GM12865 (cell line): ENCODE results near the gene PRC1.
A peak's percentile ranks its signal among the peaks of the same experiment; 100 is the strongest.

Source experiments
- DNase-seq: peaks from one replicate; pipeline ENCODE4 v3.0.0; 2010; ENCODE audit warnings: low read depth
- H3K4me3 ChIP-seq: 2 replicates; pipeline ENCODE4 v1.5.1; 2011; ENCODE audit warnings: mild to moderate bottlenecking, low read depth, low read length, control low read depth
- TF ChIP-seq, protein P1 (sequence below): IDR thresholded peaks from 2 replicates; pipeline ENCODE4 v1.5.1; 2011; ENCODE audit warnings: low read length, control low read depth, low read depth, inconsistent platforms; ENCODE audit not compliant: insufficient read depth; ENCODE audit errors: missing control alignments

PRC1 gene, protein sequence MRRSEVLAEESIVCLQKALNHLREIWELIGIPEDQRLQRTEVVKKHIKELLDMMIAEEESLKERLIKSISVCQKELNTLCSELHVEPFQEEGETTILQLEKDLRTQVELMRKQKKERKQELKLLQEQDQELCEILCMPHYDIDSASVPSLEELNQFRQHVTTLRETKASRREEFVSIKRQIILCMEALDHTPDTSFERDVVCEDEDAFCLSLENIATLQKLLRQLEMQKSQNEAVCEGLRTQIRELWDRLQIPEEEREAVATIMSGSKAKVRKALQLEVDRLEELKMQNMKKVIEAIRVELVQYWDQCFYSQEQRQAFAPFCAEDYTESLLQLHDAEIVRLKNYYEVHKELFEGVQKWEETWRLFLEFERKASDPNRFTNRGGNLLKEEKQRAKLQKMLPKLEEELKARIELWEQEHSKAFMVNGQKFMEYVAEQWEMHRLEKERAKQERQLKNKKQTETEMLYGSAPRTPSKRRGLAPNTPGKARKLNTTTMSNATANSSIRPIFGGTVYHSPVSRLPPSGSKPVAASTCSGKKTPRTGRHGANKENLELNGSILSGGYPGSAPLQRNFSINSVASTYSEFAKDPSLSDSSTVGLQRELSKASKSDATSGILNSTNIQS

DNA sequence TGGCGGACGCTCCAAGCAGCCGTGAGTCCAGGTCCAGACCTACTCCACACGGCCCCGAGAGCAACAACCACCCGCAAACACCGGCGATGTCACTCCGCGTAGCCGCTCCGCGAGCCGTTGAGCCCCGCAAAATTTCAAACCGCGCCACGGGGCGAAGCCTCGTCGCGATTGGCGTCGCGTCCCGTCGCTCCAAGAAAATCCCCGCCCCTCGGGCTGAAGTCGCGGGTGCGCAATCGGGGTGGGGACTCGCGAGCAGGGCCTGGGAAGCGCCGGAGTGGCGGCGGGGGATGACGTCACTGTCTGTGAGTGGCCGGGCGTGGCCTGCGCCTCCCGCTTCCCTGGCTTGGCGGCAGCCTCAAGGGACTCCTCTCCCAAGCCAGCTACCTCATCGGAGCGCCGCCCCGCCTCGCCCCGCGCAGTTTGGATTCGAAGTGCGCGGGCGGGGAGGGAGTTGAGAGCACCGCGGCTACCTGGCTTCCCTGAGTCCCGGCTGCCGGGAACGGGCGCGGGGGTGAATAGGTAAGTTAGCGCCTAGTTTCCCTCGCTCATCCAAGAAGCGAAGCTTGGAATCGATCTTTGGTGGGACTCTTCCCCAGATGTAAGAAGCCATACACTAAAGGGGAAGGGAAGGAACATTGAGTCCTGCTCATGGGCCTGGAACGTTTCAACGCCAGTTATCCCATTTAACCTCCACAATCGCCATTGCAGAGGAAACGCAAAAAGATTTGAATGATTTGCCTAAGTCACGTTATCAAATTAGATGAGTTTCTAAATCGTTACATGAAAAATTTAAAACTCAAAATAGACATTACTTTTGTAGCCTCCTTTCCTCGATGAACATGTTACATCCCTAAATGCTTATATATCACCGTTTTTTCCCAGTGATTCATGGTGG, at the start of gene PRC1:
Gene PRC1, minus strand, starts transcription at position 119 of the 895 bp plus-strand sequence. Its CDS starts 118 bp downstream, at position 1.
- H3K4me3 ChIP-seq, result peak within 1 kb of the TSS; percentile 98
- peak; percentile 98 for DNase-seq
- TF ChIP-seq, protein P1, sequence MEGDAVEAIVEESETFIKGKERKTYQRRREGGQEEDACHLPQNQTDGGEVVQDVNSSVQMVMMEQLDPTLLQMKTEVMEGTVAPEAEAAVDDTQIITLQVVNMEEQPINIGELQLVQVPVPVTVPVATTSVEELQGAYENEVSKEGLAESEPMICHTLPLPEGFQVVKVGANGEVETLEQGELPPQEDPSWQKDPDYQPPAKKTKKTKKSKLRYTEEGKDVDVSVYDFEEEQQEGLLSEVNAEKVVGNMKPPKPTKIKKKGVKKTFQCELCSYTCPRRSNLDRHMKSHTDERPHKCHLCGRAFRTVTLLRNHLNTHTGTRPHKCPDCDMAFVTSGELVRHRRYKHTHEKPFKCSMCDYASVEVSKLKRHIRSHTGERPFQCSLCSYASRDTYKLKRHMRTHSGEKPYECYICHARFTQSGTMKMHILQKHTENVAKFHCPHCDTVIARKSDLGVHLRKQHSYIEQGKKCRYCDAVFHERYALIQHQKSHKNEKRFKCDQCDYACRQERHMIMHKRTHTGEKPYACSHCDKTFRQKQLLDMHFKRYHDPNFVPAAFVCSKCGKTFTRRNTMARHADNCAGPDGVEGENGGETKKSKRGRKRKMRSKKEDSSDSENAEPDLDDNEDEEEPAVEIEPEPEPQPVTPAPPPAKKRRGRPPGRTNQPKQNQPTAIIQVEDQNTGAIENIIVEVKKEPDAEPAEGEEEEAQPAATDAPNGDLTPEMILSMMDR, result no peak

DNA sequence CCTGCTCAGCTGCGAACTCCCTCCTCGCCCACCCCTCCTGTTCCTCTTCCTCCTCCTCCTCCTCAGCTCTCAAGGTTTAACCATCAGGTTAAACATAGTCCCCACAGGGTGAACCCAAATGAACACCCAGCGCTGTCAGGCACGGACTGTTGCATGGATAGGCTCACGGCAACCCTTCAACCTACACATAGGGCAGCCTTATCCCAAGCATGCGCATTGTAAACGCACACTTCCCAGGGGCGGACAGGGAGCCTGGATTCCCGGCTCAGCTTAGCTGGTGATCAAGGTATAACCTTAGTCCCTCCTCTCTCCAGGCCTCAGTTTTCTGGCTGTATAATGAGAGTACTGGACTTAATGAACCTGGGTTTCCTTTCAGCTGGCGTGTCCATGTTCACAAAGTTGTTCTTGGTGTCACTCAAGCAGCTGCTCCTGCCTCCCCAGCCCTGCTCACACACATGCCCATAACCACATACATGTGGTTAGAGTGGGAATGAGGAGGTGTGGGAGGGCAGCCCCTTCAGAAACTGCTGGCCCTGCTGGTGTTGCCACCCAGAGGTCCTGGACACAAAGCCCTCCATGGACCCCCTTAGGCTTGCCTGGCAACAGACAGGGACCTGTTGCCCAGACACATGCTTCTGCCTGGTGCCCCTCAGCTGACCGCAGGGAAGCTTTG, 49.0 kb upstream of the PRC1 start:
- H3K4me3 ChIP-seq, result no peak overlapping the region
- DNase-seq, result no peak
- TF ChIP-seq, protein P1, result no peak

DNA sequence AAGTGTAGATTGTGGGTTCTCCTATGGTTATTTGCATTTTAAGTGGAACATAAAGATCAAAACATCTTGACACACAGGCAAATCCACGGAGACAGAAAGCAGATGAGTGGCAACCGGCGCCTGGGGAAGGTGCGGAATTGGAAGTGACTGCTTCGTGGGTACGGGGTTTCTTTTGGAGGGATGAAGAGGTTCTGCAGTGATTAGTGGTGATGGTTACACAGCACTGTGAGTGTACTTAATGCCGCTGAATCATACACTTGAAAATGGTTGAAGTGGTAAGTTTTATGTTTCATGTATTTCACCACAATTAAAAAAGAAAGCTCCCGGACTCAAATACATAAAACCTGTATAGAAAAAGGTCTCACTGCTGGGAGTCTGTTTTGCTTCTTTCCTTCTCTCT, 46.5 kb upstream of the PRC1 start:
- no peak overlapping the region for H3K4me3 ChIP-seq
- no peak for DNase-seq
- TF ChIP-seq, protein P1, result no peak

DNA sequence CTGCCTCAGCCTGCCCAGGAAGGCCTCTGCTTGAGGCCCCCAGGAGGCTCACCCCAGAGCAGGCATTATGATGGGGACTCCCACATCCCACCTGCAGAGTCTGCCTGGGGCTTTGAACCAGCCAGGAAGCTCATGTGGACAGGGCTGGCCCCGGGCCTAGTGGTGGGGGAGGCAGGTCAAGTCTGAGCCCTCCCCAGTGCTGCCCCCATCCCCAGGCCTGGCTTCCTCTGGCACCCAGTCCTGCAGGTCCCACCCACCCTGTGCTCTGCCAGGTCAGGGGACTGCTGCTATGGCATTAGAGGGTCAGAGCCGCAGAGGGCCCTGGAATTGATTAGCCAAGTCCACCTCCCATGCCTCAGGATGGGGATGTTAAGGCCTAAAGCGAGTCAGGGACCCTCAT, 45.7 kb upstream of the PRC1 start:
- TF ChIP-seq, protein P1, result no peak
- no peak for DNase-seq
- H3K4me3 ChIP-seq, result no peak overlapping the region

DNA sequence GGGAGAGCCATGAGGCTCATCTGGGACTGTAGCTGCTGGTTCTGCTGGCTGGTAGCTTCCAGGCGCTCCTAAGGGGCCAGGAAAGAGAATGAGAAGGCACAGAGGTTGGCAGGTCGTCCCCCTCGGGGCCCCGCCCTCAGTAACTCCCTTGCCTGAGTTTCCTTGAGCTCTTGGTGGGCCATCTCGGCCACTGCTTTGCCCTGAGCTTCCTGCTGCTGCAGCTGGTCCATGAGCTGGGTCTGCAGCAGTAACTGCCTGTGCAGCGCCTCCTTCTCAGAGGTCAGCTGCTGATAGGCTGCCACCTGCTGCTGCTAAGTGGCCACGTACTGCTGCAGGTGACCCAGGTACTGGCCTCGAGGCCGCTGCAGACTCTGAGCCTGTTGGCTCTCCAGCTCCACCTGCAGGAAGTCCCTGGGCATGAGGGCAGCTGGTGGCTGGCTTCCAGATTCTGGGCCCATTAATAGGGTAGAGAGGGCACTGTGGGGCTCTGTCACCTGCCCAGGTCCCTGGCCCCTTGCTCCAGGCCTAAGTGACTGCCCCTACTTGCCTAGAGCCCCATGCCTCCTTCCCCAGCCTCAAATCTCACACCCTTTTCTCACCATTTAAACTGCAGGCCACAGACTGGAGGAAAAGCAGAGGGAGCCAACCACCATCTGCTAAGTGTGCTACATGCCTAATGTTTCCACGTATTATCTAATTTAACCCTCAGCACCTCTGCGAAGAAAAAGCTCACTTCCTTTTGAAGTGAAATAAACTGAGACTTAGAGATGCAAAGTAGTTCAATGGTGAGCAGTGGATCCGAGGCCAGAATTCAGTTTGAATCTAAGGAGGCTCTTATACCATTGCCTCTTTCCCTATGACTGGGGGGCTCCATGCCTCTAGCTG, 38.8 kb upstream of the PRC1 start:
- DNase-seq, result peak; percentile 66
- TF ChIP-seq, protein P1, result peak; percentile 79
- no peak overlapping the region for H3K4me3 ChIP-seq
